GM10248 (cell line): ENCODE data around the gene NAP1L1.

Source experiments
- CTCF ChIA-PET: fragments of 300-600 bp; sonication (Branson Sonifier 250); formaldehyde crosslinking; extraction: SDS; loops from one replicate; lab custom pipeline; 2021; ENCODE audit warnings: antibody characterized with exemption; lab: Yijun Ruan, JAX
- POLR2A ChIA-PET: fragments of 350-650 bp; sonication (Branson Sonifier 250); formaldehyde crosslinking; extraction: SDS; loops from one replicate; lab custom pipeline; 2020; ENCODE audit warnings: antibody characterized with exemption; lab: Yijun Ruan, JAX
- DNase-seq: peaks from one replicate; pipeline ENCODE4 v3.0.0; 2012; ENCODE audit errors: extremely low spot score
- TF ChIP-seq, protein P1 (sequence below): IDR thresholded peaks from 2 replicates; pipeline ENCODE4 v1.5.1; 2012; ENCODE audit warnings: mild to moderate bottlenecking, low read depth; ENCODE audit errors: extremely low read depth, missing control alignments, control extremely low read depth

Gene NAP1L1

DNA sequence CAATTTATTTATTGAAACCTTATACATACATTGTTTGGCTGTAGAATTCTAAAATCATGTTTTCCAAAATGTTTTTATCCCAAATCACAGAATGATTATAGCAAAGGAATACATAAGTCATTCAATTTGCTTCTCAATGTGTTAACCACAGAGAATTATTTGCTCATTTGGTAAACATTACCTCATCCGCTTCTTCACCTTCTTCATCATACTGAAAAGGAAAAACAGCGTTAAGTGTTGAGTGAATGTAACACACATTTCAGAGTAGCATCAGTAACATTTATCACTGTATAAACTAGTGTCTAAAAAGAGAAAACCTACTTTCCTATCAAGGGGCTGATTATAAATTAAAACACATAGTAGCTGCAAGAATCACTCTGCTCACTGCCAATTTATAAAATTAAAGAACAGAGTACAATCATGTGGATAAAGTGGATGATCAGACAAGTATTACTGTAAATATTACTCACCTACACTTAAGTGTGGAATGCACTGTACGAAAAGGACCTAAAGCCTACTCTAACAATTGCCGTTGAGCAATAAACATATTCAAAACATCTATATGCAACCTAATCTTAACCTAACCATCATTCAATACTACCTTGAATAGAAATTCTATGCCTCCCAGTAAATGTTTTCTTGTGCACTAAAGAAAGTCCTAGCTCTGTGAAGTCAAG lies 34.8 kb downstream of the NAP1L1 start:
- POLR2A ChIA-PET = no interaction called here
- CTCF ChIA-PET = interaction anchor here (1.5 to 3.5 kb wide), 3 partner anchors 9 to 523 kb away, joined by 3 to 24 read pairs (median 9); no protein-coding TSS in a partner anchor
- TF ChIP-seq, protein P1, sequence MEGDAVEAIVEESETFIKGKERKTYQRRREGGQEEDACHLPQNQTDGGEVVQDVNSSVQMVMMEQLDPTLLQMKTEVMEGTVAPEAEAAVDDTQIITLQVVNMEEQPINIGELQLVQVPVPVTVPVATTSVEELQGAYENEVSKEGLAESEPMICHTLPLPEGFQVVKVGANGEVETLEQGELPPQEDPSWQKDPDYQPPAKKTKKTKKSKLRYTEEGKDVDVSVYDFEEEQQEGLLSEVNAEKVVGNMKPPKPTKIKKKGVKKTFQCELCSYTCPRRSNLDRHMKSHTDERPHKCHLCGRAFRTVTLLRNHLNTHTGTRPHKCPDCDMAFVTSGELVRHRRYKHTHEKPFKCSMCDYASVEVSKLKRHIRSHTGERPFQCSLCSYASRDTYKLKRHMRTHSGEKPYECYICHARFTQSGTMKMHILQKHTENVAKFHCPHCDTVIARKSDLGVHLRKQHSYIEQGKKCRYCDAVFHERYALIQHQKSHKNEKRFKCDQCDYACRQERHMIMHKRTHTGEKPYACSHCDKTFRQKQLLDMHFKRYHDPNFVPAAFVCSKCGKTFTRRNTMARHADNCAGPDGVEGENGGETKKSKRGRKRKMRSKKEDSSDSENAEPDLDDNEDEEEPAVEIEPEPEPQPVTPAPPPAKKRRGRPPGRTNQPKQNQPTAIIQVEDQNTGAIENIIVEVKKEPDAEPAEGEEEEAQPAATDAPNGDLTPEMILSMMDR = no peak
- DNase-seq = no peak

- ChIA-PET POLR2A (interaction anchor here (0.8 to 1.3 kb wide), 2 partner anchors 16 kb away, joined by 4 to 5 read pairs; partner anchors contain the start of gene PHLDA1), CTCF (interaction anchor here (0.6 to 3.5 kb wide), 9 partner anchors 9 to 561 kb away, joined by 3 to 24 read pairs (median 3); no protein-coding TSS in a partner anchor)
- DNase-seq = no peak
- TF ChIP-seq, protein P1 = no peak
Measured at GRCh38 chr12:76047742-76048141, 36.7 kb downstream of the NAP1L1 start.

DNA sequence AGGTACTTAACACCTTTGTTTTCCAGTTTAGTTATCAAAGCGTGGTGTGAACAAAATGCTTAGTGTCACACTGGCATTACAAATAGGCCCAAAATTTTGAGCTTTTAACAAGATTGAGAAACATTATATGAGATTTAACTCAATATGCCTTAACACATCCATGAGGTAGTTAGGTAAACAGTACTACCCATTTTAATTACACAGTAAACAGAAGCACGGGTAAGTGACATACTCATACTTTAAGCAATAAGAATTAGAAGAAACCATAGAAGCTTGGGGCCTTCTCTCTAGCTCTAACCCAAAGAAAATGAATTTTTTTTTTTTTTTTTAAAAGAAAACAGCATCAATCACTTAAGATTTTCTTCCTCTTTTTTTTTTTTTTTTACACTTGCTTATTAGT lies 37.4 kb downstream of the NAP1L1 start:
- TF ChIP-seq, protein P1 = no peak
- ChIA-PET CTCF (interaction anchor here (0.6 to 1.9 kb wide), 7 partner anchors 10 to 536 kb away, joined by 3 to 6 read pairs (median 3); partner anchors contain the start of gene KRR1), POLR2A (interaction anchor here (1.3 kb wide), 1 partner anchor 15 kb away, joined by 5 read pairs; the partner anchor contains the start of gene PHLDA1)
- DNase-seq = no peak

DNA sequence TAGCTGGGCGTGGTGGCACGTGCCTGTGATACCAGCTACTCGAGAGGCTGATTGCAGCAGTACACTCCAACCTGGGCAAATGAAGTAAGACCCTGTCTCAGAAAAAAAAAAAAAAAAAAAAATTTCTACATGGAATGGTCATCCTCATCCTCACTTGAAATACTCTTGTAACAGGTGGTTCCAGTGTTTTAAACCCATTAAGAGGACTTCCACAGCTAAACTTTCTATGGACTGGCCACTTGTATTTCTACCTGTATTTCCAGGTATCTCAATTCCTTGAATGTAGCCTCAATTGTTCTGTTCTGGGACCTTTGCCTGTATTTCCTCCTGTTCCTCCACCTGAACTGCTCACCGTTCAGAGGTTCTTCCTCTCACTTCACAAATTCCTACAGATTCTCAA lies 41.1 kb downstream of the NAP1L1 start:
- ChIA-PET CTCF (interaction anchor here (1.0 to 2.7 kb wide), 2 partner anchors 11 to 515 kb away, joined by 6 to 7 read pairs; partner anchors contain the start of gene PHLDA1), POLR2A (interaction anchor here (0.7 kb wide), 1 partner anchor 307 kb away, joined by 5 read pairs; no protein-coding TSS in a partner anchor)
- no peak for DNase-seq
- TF ChIP-seq, protein P1 = no peak

DNA sequence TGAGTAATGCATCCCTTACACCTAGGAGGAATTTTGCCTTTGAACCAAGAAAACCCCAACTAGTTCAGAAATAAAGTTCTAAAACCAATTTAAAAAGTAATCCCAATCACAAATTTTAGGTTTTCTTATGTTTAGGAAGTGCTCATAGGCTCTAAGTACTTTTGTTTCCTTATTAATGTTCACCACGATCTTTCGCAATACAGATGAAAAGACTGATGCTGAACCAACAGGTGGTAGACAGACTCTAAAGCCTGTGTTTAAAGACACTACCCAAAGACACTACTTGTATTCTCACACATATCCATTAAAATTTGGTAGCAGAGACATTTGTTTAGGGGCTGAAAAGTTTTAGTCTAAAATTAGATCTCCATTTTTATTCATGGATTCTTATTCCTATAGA lies 42.3 kb downstream of the NAP1L1 start:
- ChIA-PET POLR2A (no interaction called here), CTCF (interaction anchor here (2.7 kb wide), 1 partner anchor 514 kb away, joined by 7 read pairs; no protein-coding TSS in a partner anchor)
- TF ChIP-seq, protein P1 = no peak
- DNase-seq = no peak

DNA sequence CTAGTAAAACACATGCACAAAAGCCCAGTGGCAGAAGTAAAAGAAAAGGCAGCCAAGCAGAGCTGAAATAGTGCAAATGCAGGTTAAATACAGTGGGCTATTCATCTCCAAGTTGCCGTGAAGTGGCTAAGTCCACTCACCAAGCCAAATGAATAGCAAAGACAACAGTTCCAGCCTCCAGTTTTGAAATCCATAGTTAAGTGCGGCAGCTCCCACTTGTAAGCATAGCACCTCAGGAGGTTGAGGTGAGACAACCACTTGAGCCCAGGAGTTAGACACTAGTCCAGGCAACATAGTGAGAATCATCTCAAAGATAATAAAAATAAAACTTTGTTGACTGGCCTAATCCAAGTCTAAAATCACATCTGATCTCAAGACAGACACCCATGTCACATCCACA lies 43.1 kb downstream of the NAP1L1 start:
- POLR2A ChIA-PET = interaction anchor here (2.2 kb wide), 1 partner anchor 10 kb away, joined by 7 read pairs; the partner anchor contains the start of gene PHLDA1
- CTCF ChIA-PET = interaction anchor here (1.2 to 2.2 kb wide), 6 partner anchors 9 to 555 kb away, joined by 3 to 9 read pairs (median 4); no protein-coding TSS in a partner anchor
- TF ChIP-seq, protein P1 = no peak
- DNase-seq = no peak
